Lower leg skin (tissue), 4 donors: ENCODE results near the gene ARHGEF10L. TPM values are rescaled to one million over a fixed set of nuclear protein-coding genes. Genes with fewer than 3 reads are reported as not detected.

Experiments
- DNase-seq, 2 donors: peaks; one replicate each; pipeline ENCODE4 v3.0.0-alpha.2; 2019; ENCODE audit warnings: low spot score in 2 of 2
- H3K4me3 ChIP-seq: fragments of 200-600 bp; sonication (generic); 2 replicates; pipeline ENCODE4 v1.5.1; 2017; ENCODE audit warnings: mild to moderate bottlenecking, low read depth; ENCODE audit not compliant: poor library complexity, severe bottlenecking
- CTCF ChIP-seq, 3 donors: fragments of 450-650 bp; IDR thresholded peaks; one replicate each; pipeline ENCODE4 v1.5.1; 2016; ENCODE audit warnings: antibody characterized with exemption in 3 of 3, mild to moderate bottlenecking in 3 of 3, moderate library complexity in 2 of 3
- POLR2A ChIP-seq, 2 donors: fragments of 450-650 bp; IDR thresholded peaks; one replicate each; pipeline ENCODE4 v1.6.1; 2016 to 2017; ENCODE audit warnings: antibody characterized with exemption in 2 of 2, mild to moderate bottlenecking in 1 of 2, moderate library complexity in 1 of 2
- WGBS, 2 donors: methylation state at CpG; one replicate each; pipeline ENCODE4 v1.1.5; 2018; 5-methylcytosine and 5-hydroxymethylcytosine counted together
- intact Hi-C: fragments of 100-400 bp; cut with DNase I; formaldehyde crosslinking; loops from one replicate; pipeline ENCODE4 v1.15.0; 2023; ENCODE audit warnings: low total_unique reads
- total RNA-seq, 4 donors: library from RNA; depleted of rRNA; stranded (reverse); fragments of >200 nt; gene quantifications; one replicate each; pipeline ENCODE4 v1.1.0, GENCODE V29; 2016

The ARHGEF10L gene
- total RNA-seq, 4 donors from 2014 or later: 95.1 to 125 (median 114) TPM

- 64 to 65% methylated on average over 11 of the region's 11 CpGs for WGBS, 2 donors
- no peak for DNase-seq
- intact Hi-C loops: no loop called here
- H3K4me3 ChIP-seq: no peak overlapping the region
- TF ChIP-seq CTCF (IDR thresholded peaks at IDR 0.05) (no peak), POLR2A (IDR thresholded peaks at IDR 0.05) (no peak)
Measured at GRCh38 chr1:17690906-17691634, 151.6 kb downstream of the ARHGEF10L start.

DNA sequence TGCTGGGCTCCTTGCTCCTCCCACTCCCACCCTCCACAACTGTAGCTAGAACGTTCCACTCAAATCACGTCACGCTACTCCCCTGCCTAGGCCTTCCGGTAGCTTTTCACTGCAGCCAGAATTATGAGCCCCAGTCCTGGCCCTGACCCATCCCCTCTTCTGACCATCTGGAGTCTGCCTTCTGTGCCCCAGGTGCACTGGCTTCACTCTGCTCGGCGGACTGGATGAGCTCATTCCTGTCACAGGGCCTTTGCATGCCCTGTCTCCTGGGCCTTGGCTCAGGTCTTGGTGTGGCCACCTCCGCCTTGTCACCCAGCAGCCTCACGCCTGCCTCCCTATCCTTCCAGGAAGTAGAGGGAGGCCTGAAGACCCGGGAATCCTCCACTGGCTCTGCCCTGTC, 153.1 kb downstream of the ARHGEF10L start:
- intact Hi-C loops: no loop called here
- 75 to 82% methylated on average over 9 of the region's 9 CpGs for WGBS, 2 donors
- no peak for DNase-seq
- no peak overlapping the region for H3K4me3 ChIP-seq
- TF ChIP-seq CTCF (IDR thresholded peaks at IDR 0.05): no peak
- no peak for TF ChIP-seq POLR2A (IDR thresholded peaks at IDR 0.05)

GRCh38 chr1:17696417-17697301, 157.2 kb downstream of the ARHGEF10L start:
- WGBS, 2 donors: 76 to 86% methylated on average over 26 to 40 of the region's 42 CpGs
- H3K4me3 ChIP-seq: no peak overlapping the region
- DNase-seq: no peak
- intact Hi-C loops: no loop called here
- TF ChIP-seq CTCF (IDR thresholded peaks at IDR 0.05): no peak
- no peak for TF ChIP-seq POLR2A (IDR thresholded peaks at IDR 0.05)

DNA sequence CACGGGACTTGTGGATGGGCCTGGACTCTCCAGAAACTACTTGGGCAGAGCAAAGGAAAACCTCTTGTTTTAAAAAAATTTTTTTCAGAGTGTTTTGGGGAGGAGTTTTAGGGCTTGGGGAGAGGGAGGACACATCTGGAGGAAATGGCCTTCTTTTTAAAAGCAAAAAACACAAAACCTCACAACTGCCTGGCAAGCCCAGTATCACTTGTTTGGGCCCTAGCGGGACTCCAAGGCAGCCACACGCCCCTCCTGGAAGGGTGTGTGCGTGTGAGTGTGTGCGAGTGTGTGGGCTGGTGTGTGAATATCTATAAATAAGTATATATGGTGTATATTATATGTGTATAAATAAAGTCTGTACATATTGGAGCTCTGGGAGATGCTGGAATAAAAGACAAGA, 158.0 kb downstream of the ARHGEF10L start:
- no peak for DNase-seq
- TF ChIP-seq POLR2A (IDR thresholded peaks at IDR 0.05): no peak
- no peak for TF ChIP-seq CTCF (IDR thresholded peaks at IDR 0.05)
- no peak overlapping the region for H3K4me3 ChIP-seq
- intact Hi-C loops: no loop called here
- 58 to 75% methylated on average over 5 of the region's 5 CpGs for WGBS, 2 donors

DNA sequence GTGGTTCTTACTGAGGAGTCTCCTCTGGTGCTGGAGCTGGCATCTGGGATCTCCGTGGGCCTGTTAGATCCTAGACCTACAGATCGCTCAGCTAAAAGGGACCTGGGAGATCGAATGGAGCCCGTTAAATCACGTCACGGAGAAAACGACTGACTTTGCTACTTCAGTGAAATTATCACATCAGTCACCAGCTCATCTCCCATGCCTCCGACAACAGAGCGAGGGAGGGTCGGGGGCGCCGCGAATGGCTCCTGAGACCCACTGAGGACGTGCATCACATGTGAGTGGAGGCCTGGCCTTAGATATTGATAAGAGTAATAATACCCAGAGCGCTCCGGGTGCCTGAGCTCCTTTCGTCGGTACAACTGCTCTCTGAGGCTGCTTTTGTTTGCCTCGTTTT, 160.1 kb downstream of the ARHGEF10L start:
- intact Hi-C loops: no loop called here
- TF ChIP-seq CTCF (IDR thresholded peaks at IDR 0.05) (no peak), POLR2A (IDR thresholded peaks at IDR 0.05) (no peak)
- no peak for DNase-seq
- WGBS, 2 donors: 90 to 91% methylated on average over 19 of the region's 19 CpGs
- H3K4me3 ChIP-seq: no peak overlapping the region
